ENCODE results near the gene FBXO24.

Gene FBXO24

DNA sequence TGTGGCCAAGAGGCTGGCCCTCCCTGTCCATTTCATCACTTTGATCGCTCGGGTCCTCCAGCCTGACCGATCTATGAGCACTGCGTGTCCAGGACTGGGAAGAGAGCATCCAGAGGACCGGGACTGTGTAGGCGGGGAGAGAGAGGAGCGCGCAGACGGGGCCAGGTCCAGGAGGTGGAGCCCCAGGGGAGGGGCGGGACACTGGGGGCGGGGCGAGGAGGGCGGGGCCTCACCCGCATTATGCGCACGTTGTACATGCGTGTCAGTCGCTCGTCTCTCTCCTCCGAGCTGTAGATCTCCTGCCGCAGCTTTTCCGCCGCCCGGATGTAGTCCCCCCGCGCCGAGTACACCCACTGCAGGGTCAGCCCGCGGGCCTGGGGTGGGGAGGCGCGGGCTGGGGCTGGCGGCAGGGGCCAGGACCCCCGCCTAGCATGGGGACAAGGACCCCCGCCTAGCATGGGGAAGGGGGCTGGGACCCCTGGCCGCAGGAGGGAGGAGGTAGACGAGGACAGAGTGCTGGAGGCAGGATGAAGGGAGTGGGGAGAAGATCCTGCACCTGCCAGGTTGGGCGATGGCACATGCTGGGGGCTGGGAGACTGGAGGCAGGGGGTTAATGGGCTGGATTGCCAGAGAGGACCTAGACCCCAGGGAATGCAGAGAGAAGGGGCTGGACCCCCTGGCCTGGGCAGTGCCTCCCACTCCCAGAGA lies 40.6 kb downstream of the FBXO24 start:
- DNase-seq = peak; percentile 84

DNA sequence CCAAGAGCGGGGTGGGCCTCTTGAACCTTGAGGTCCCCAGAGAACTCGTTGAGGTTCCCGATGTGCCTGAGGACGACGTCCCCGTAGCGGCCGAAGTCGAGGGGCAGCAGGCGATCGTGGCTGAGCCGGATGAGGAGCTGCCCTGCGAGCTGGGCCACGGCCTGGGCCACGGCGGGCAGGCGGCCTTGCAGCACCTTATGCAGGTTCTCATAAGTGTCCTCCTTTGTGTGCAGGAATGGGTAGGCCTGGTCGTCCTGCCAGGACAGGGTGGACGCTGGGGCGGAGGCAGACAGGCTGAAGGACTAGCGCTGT lies 41.1 kb downstream of the FBXO24 start:
- no peak for DNase-seq

- DNase-seq = peak; percentile 20
Observed at GRCh38 chr7:100629117-100629716, 43.1 kb downstream of the FBXO24 start.

DNA sequence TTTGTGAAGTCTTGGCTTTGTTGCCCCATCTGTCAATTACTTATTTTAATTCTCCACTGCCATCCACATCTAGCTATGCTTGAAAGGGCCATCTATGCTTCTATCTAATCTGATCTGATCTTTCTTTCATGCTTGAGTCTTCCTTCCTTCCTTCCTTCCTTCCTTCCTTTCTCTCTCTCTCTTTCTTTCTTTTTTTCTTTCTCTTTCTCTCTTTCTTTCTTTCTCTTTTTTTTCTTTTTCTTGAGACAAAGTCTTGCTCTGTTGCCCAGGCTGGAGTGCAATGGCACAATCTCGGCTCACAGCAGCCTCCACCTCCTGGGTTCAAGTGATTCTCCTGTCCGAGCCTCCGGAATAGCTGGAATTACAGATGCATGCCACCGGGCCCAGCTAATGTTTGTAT lies 43.9 kb downstream of the FBXO24 start:
- DNase-seq = no peak

DNA sequence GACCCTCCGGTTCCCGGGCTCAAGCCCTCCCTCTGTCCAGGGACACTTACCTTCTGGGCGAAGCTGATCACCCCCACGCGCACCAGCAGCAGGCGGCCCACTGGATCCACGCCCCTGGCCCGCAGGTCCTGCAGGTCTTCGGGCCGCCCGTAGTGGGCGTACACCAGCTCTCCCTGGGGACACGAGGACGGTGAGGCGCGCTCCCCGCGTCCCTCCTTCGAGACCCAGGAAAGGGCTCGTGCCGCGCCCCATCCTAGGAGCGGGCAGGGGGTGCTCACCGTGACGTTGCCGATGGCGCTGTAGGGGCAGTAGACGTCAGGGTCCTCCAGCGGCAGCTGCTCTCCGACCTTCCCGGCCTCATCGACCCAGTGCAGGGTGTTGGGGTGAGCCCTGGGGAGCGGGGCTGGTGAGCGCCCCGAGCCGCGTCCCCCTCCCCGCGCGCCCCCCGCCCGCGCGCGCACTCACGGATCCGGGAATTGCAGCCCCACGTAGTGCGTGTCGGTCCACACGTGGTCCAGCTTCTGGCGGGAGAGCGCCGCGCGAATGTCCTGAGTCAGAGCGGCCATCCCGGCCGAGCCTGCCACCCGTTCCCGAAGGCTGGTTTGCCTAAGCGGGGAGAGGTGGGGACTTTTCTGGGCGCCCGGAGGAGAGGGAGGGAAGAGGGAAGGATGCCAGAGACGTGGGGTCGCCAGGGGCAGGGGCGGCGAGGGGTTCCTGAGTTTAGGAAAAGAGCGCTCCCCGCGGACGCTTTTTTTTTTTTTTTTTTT lies 47.0 kb downstream of the FBXO24 start:
- peak; percentile 64 for DNase-seq

DNA sequence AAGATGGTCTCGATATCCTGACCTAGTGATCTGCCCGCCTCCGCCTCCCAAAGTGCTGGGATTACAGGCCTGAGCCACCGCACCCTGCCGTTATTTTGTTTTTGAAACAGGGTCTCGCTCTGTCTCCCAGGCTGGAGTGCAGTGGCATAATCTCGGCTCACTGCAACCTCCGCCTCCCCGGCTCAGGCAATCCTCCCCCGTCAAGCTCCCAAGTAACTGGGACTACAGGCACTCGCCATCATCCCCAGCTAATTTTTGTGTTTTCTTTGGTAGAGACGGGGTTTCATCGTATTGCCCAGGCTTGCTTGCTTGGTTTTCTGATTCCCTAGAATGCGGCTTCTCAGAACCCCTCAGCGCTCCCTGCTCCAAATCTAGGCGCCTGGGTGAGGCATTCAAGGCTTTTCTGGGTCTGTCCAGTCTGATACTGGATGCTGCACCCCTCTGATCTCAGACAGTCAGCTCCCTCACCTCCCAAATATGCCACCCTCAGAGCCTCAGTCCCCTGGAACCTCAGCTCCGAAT lies 53.9 kb downstream of the FBXO24 start:
- no peak for DNase-seq

DNA sequence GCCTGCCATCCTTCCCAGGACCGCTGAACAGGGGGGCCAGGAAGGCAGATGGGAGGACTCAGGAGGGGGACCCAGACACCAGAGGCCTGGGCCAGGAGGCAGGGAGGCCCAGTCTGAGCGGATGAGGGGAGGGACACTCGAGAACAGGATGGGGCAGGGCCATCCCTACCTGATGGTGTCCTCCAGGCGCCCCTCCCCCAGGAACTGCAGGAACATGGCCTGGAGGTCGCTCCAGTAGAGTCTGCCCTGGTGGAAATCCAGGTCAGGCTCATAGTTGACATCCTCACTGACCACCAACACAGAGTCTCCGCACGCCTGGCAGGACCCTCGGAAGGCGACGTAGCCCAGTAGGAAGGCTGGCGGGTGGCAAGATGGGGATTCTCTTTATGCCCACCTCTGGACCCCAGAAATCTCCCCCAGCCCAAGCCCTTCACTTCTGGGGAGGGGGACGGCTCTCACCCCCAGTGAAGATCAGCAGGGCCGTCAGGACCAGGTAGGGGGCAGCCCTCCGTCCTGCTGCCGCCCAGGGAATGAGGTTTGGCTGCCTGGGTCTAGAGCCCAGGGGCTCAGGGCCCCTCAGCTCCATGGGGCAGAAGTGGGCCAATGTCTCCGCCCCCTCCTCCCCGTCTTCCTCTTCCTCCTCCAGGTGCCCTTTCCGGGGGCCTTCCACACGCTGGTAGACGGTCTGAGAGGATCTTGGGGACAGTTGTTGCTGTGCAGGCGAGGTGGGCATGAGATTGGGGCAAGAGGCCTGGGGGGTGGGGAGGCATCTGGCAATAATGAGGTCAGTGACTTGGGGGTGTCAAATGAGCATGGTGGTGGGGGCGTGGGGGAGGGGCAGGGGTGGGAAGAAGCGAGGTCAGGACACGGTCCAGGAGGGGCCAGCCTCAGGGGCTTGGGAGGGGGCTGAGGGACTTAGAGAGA lies 54.7 kb downstream of the FBXO24 start:
- no peak for DNase-seq

DNA sequence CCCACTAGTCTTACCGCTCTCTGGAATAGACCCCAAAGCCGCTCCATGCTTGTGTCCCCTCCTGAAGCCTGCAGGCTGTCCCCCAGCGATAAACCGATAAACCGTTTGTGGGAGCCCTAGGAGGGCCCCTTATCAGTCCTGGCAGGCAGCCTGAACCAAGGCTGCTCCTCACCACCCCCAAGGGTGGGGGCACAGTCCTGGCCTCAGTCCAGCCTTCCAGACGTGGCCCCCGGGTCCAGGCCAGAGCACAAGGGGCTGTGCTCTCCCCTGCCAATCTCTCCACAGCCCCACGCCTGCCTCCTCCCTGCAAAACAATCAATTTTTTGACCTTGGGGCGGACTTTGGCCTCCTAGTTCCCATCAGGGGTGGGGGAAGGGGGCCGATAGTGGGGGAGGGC lies 55.3 kb downstream of the FBXO24 start, which contains the start of gene TFR2:
TFR2 (minus strand) TSS at position 90 of the 397 bp plus-strand sequence; CDS start at position 47, 43 bp downstream.
- no peak for DNase-seq

DNA sequence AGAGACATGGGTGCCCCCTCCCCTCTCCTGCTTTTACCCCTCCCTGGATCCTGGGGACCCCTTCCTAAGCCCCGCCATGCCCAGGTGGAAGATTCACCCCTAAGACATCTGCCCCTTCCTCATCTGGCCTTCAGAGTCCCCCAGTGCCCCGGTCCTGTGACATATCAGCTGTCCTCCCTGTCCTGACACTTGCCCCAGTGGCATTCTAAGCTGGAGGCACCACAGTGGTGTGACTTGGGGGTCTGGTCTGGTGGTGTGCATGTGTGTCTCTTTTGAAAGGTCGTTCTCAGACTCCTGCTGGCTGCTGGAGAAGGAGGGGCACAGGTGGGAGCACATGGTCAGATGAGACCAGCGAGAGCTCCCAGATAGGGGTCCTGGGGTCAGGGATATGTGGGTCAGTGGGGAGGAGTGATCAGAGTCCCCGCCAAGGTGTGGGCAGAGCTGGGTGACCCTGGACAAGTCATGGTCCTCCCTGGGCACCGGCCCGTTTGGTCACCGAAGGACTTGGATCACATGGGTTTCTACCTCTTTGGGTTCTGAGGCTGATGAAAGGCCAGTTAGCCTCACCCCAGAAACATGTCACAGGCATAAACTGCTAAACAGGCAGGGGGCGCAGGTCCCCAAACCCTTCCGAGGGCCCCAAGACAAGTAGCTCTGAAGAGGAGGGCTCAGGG lies 55.9 kb downstream of the FBXO24 start:
- no peak for DNase-seq

GRCh38 chr7:100642534-100642907 lies 56.4 kb downstream of the FBXO24 start:
- DNase-seq = peak; percentile 20

DNA sequence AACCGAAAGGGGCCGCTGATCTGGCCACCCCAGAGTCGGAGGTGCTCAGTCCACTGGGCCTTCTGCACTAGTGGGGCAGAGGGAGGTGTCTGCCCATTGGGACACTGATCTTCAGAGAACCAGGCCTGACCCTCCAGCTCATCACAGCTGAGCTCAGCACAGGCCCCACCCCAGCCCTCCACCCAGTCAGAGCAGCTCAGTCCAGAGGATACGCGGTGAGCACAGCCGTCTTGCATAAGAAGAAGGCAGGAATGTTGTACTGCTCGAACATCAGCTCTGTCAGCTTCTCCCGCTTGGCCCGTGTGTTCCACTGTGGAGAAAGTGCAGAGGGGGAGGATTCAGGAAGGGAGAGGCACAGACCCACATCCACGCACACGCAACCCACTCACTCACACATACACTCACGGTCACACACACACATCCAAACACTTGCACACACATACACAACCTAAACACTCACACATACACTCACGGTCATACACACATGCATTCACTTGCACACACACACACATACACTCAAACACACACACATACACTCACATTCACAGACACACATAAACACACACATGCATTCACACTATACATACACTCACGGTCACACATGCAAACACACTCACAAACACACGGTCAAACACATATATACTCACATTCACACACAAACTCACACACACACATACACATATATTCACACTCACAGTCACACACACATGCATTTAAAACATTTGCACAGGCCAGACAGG lies 63.9 kb downstream of the FBXO24 start:
- DNase-seq = no peak

Measured in stimulated activated CD4-positive, alpha-beta T cell treated with anti-CD3 and anti-CD28 coated beads, Interleukin-4, amount 100 ng/mL, for 1 hour (primary cell).